ENCODE results near the gene MAGI1.
A peak's percentile ranks its signal among the peaks of the same experiment; 100 is the strongest.

MAGI1 gene

DNA sequence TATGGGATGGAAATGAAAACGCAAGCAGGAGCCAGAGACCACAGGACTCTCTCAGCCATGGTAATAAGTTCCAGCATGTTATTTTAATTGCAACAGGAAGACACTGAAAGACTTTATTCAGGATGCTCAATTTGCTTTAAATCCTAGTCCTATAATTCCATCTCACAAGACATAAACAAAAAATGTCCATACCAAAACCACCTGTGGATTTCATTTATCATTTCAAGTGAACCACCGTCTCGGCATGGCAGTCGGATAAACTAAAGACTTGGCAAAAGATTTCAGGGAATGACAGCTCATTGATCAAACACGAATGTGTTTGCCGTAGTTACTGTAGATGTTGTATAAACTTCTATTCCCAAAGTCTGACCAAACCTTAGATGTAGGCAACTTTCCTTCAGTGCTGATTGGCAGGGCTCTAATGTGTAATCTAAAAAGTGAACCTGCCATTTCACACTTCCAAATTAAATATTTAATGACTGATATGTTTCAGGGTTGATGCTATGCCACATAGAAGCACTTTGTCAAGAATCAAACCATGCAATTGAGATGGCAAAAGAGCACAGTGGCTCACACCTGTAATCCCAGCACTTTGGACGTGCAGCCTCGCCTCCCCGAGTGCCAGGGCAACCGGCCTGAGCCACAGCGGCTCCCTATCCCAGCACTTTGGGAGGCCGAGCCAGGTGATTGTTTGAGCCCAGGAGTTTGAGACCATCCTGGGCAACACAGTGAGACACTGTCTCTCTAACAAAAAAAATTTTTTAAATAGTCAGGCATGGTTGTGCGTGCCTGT is 331.7 kb downstream of the MAGI1 start:
- TF ChIP-seq, protein P1, sequence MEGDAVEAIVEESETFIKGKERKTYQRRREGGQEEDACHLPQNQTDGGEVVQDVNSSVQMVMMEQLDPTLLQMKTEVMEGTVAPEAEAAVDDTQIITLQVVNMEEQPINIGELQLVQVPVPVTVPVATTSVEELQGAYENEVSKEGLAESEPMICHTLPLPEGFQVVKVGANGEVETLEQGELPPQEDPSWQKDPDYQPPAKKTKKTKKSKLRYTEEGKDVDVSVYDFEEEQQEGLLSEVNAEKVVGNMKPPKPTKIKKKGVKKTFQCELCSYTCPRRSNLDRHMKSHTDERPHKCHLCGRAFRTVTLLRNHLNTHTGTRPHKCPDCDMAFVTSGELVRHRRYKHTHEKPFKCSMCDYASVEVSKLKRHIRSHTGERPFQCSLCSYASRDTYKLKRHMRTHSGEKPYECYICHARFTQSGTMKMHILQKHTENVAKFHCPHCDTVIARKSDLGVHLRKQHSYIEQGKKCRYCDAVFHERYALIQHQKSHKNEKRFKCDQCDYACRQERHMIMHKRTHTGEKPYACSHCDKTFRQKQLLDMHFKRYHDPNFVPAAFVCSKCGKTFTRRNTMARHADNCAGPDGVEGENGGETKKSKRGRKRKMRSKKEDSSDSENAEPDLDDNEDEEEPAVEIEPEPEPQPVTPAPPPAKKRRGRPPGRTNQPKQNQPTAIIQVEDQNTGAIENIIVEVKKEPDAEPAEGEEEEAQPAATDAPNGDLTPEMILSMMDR (IDR thresholded peaks at IDR 0.05; ENCODE audit: low read depth, low read length): no peak
- peak; percentile 16 for DNase-seq (ENCODE audit: extremely low read depth, low read depth)

DNA sequence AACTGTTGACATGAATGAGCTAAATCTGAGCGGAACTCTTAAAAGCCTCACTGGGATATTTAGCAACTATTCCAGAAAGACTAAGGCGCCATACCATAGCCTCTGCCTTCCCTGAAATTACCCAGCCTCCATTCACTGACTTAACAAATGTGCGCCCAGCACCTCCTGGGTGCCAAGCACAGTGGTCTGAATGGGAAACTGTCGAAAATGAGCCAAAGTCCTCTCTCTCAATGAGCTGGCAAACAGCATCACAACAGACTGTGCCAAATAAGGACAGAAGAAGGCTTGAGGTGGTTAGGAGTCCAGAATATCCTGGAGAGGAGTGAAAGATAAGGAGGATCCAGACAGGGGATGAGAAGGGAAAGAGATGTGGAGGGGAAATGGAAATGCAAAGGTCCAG is 332.4 kb downstream of the MAGI1 start:
- TF ChIP-seq, protein P1 (IDR thresholded peaks at IDR 0.05; ENCODE audit: low read depth, low read length): no peak
- DNase-seq (ENCODE audit: extremely low read depth, low read depth): no peak

DNA sequence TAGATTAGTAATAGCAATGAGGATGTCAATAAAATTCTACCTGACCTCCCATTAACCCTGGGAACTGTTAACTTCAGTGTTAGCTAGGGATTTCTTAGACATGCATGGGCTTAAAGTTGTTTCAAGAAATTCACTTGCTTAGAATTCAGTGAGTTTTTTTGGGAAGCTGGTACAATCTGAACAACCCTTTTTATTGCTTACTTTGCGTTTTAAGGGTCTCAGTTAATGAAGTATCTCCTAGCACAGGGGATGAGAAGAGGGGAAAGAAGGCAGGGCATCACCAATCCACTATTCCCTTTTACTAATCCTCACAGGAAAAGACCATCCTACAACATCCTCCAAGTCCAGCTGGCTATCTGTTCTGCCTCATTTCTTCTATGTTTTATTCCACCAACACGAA is 334.9 kb downstream of the MAGI1 start:
- DNase-seq (ENCODE audit: extremely low read depth, low read depth): no peak
- TF ChIP-seq, protein P1 (IDR thresholded peaks at IDR 0.05; ENCODE audit: low read depth, low read length): no peak

DNA sequence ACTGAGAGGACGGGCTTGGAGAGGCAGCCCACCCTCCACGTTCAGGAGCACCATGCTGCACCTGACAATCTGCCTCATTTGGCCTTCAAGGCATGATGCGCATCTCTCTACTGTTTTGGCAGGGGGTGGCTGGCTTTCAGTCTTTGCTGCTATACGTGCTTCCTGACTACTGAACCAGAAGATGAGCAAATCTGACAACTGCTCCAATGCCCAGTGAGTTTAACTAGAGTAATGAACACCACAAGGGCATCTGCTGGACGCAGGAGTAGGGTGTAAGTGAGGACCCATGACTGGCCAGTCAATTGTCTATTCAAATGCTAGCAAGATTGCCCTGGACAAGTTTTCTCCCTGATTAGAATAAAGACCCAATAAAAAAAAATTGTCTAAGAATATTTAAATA is 335.7 kb downstream of the MAGI1 start:
- TF ChIP-seq, protein P1 (IDR thresholded peaks at IDR 0.05; ENCODE audit: low read depth, low read length): no peak
- DNase-seq (ENCODE audit: extremely low read depth, low read depth): no peak

DNA sequence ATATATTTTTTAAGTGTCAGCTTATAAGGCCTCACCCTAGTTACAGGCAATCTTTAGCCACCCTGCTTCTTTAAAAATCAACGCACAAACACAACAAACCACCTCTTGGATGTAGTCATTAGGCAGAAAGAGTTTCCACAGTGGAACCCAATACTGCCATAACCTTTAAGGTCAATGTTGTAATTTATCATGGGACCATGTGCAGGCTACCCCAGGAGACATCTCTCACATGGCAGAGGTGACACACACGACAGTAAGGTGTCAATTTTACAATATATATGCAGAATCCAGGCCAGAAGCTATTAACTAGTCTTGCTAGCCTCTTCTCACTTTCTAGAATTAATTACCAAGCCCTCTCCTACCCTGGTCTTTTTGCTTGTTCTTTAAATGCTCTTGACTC is 336.5 kb downstream of the MAGI1 start:
- TF ChIP-seq, protein P1 (IDR thresholded peaks at IDR 0.05; ENCODE audit: low read depth, low read length): no peak
- DNase-seq (ENCODE audit: extremely low read depth, low read depth): no peak

DNA sequence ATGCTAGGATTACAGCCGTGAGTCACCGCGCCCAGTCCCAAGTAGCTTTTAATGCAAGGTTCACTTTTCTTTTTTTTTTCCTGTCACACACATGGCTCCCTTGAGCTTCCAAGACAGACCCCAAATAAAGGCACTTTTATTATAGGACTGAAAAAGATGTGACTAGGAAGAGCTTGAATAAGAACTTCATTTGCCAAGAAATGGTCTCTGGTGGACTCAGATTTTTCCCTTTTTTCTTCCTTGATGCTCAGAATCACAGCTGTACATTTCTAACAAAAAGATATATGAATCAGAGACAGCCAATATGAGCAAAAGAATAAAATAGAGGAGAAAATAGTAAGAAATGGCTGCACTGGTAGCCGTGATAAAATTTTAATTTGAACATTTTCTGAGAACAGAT is 337.2 kb downstream of the MAGI1 start:
- TF ChIP-seq, protein P1 (IDR thresholded peaks at IDR 0.05; ENCODE audit: low read depth, low read length): no peak

DNA sequence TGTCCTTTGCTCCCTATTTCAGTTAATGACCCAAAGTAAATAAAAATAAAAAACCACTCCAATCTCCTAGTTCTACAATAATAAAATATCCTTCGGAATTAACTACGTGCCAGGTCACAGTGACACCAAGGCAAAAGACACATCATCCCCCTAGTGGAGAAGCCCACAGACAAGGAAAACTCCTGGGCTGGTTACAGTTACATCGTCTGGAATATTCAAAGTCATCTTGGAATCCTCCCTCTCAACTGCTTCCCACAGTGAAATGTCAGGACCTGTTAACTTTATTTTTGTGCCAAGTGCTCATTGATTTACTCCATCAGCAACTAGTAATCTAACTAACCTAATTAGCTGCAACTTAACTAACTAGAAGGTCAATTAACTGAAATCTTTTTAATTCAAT is 349.3 kb downstream of the MAGI1 start:
- DNase-seq (ENCODE audit: extremely low read depth, low read depth): no peak
- TF ChIP-seq, protein P1 (IDR thresholded peaks at IDR 0.05; ENCODE audit: low read depth, low read length): no peak

More for the DNA sequence above, 337.2 kb downstream of the MAGI1 start:
- no peak for DNase-seq (ENCODE audit: extremely low read depth, low read depth)
